HG02642 (cell line): ENCODE results near the gene BUD23.

ENCODE experiments used
- ATAC-seq: cut with Tn5 transposase; IDR thresholded peaks from one replicate; pipeline ENCODE4 v1.9.1; 2021; ENCODE audit warnings: mild to moderate bottlenecking; ENCODE audit not compliant: unreplicated experiment, poor library complexity

Gene BUD23

GRCh38 chr7:73738612-73739386, 55.4 kb downstream of the BUD23 start, which contains the start of gene ABHD11:
ABHD11 (minus strand) TSS chr7:73738802; CDS start chr7:73738770, 32 bp downstream.
- ATAC-seq: peak; percentile 92

- ATAC-seq: no peak
Observed at GRCh38 chr7:73739387-73739767, 56.0 kb downstream of the BUD23 start.

DNA sequence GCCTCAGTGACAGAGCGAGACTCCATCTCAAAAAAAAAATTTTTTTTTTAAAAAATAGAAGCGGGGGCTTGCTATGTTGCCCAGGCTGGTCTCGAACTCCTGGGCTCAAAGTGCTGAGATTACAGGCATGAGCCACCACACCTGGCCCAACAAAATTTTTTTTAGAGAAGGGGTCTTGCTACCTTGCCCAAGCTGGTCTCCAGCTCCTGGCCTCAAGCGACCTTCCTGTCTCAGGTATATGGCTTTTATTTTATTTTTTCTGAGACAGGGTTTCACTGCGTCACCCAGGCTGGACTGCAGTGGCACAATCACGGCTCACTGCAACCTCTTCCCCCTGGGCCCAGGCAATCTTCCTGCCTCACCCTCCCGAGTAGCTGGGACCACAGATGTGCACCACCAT, 56.8 kb downstream of the BUD23 start:
- no peak for ATAC-seq

DNA sequence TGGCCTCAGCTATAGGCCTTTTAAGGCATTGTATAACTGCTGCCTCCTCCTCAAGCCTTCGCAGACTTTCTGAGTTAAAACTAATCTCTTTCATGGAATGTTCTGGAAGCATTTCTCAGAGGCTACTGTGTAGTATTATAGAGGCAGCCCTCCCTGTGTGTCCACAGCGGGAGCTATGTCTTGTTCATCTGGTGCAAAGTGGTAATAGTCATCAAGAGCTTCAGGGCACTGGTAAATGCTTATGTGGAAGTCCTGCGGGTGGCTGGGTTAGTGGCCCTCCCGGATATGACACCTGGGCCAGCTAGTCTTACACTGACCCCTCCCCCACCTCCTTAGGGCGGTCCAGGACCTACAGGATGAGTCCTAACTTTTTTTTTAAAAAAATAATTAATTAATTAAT, 57.4 kb downstream of the BUD23 start:
- ATAC-seq: no peak

- no peak for ATAC-seq
Observed at GRCh38 chr7:73741600-73741999, 58.2 kb downstream of the BUD23 start.

DNA sequence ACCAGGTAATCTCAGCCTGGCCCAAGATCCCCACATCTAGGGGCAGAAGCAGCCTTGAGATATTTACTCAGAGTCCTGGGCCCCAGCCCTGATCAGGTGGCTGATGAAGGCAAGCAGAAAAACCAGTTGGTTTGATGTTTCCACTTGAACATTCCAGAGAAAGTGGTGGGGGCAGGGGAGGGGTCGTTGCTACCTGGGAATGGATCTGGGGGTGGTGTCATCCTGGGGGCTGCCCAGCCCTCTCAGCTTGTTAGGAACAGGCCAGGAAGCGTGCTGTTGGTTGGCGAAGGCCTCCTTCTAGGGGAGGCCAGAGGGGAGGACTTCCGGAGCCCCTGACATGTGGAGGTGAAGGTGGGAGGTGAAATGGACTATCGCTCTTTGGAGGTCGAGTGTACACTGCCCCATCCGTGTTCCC, 58.9 kb downstream of the BUD23 start:
- no peak for ATAC-seq

- no peak for ATAC-seq
Observed at GRCh38 chr7:73742753-73743641, 59.6 kb downstream of the BUD23 start.

DNA sequence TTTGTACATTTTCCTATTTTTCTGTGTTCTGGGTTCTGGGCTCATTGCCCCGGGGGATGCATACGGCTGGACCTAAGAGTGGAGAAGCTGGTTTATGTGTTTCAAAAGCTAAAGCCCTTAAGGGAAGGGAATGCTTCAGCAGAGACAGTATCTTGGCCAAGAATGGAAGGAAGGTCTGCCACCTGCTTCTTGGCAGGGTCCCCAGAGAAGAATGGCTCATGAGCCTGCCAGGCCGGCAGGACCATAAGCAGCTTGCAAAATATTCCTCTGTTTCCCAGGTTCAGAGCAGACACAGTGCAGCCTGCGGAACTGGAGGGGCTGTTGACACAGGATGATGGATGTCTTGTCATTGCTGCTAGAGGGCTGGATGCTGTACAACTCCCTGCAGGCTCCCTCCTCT, 63.0 kb downstream of the BUD23 start:
- ATAC-seq: no peak
